H1 (cell line): ENCODE measurements around the gene AMPH.

Source experiments
- CTCF ChIP-seq, 3 experiments: IDR thresholded peaks; 1 replicate in 2 of 3; 2 replicates in 1 of 3; pipeline versions ENCODE4 v1.5.1 to v1.6.1; 2011; ENCODE audit warnings: low read length in 3 of 3, mild to moderate bottlenecking in 3 of 3, inconsistent platforms in 2 of 3, low read depth in 1 of 3, moderate library complexity in 1 of 3; ENCODE audit not compliant: insufficient read depth in 1 of 3; ENCODE audit errors: control extremely low read depth in 1 of 3
- EZH2 ChIP-seq: fragments of 200-600 bp; sonication (generic); IDR thresholded peaks from 2 replicates; pipeline ENCODE4 v1.7.1; 2012; ENCODE audit warnings: low read depth, mild to moderate bottlenecking, moderate library complexity, low read length, inconsistent platforms; ENCODE audit not compliant: severe bottlenecking
- POLR2A ChIP-seq, 2 experiments: IDR thresholded peaks; 1 replicate in 1 of 2; 2 replicates in 1 of 2; pipeline ENCODE4 v1.6.1; 2011; ENCODE audit warnings: low read depth in 2 of 2, low read length in 2 of 2, mild to moderate bottlenecking in 2 of 2; ENCODE audit errors: control extremely low read depth in 1 of 2
- POLR2AphosphoS5 ChIP-seq: IDR thresholded peaks from 2 replicates; pipeline ENCODE4 v1.6.1; 2011; ENCODE audit warnings: low read depth, low read length
- SP1 ChIP-seq: IDR thresholded peaks from 2 replicates; pipeline ENCODE4 v1.6.1; 2011; ENCODE audit warnings: low read depth, low read length
- SRF ChIP-seq: IDR thresholded peaks from 2 replicates; pipeline ENCODE4 v1.6.1; 2011; ENCODE audit warnings: mild to moderate bottlenecking, low read depth, low read length, moderate library complexity
- ZNF274 ChIP-seq: IDR thresholded peaks from 2 replicates; pipeline ENCODE4 v1.7.0; 2012; ENCODE audit warnings: low read length, borderline replicate concordance; ENCODE audit errors: extremely low read depth

GRCh38 chr7:38476764-38477163, 154.4 kb downstream of the AMPH start:
- TF ChIP-seq EZH2 (no peak), POLR2A (IDR thresholded peaks at IDR 0.05; ENCODE audit: control extremely low read depth in 1 of 2, low read depth in 2 of 2, low read length in 2 of 2) (no peak), ZNF274 (no peak), SRF (no peak), POLR2AphosphoS5 (no peak), SP1 (no peak), CTCF (IDR thresholded peaks at IDR 0.05; ENCODE audit: control extremely low read depth in 1 of 3, insufficient read depth in 1 of 3, low read depth in 1 of 3, low read length in 3 of 3) (no peak)
